Astrocyte (in vitro differentiated cells and primary cell): ENCODE results near the gene ESF1. TPM values are rescaled to one million over a fixed set of nuclear protein-coding genes. Genes with fewer than 3 reads are reported as not detected.

ENCODE experiments used
- DNase-seq: peaks from one replicate; pipeline ENCODE4 v3.0.0-alpha.2; 2010; ENCODE audit warnings: low read depth
- FAIRE-seq: peaks from 2 replicates; lab custom pipeline; 2011; peaks lifted over from hg19 to GRCh38; lab: Jason Lieb, UNC
- H2AFZ ChIP-seq: 2 replicates; pipeline ENCODE4 v1.6.0; 2012; ENCODE audit warnings: low read depth, low read length, inconsistent platforms
- H3K27ac ChIP-seq: 2 replicates; pipeline ENCODE4 v1.5.1; 2011; ENCODE audit warnings: low read depth, low read length, inconsistent platforms
- H3K27me3 ChIP-seq: 2 replicates; pipeline ENCODE4 v1.6.0; 2011; ENCODE audit warnings: low read length, inconsistent platforms; ENCODE audit not compliant: insufficient read depth
- H3K36me3 ChIP-seq: 2 replicates; pipeline ENCODE4 v1.5.1; 2011; ENCODE audit warnings: low read length, inconsistent platforms; ENCODE audit not compliant: insufficient read depth
- H3K4me1 ChIP-seq: 2 replicates; pipeline ENCODE4 v1.5.1; 2011; ENCODE audit warnings: low read length, inconsistent platforms; ENCODE audit not compliant: insufficient read depth
- H3K4me2 ChIP-seq: 2 replicates; pipeline ENCODE4 v1.6.0; 2012; ENCODE audit warnings: low read length, inconsistent platforms
- H3K4me3 ChIP-seq: 2 replicates; pipeline ENCODE4 v1.5.1; 2011; ENCODE audit warnings: low read depth, mild to moderate bottlenecking, low read length, inconsistent platforms; ENCODE audit not compliant: insufficient read depth
- H3K79me2 ChIP-seq: 2 replicates; pipeline ENCODE4 v1.6.0; 2012; ENCODE audit warnings: mild to moderate bottlenecking, low read length, inconsistent platforms; ENCODE audit not compliant: insufficient read depth
- H3K9ac ChIP-seq: 2 replicates; pipeline ENCODE4 v1.6.0; 2012; ENCODE audit warnings: mild to moderate bottlenecking, low read length, inconsistent platforms
- H3K9me3 ChIP-seq: 2 replicates; pipeline ENCODE4 v1.5.1; 2012; ENCODE audit warnings: low read depth, mild to moderate bottlenecking, low read length, inconsistent platforms; ENCODE audit not compliant: insufficient read depth
- H4K20me1 ChIP-seq: 2 replicates; pipeline ENCODE4 v1.6.0; 2012; ENCODE audit warnings: low read length, inconsistent platforms; ENCODE audit not compliant: insufficient read depth
- H3K27ac Mint-ChIP-seq: one replicate; pipeline ENCODE4 v1.8.0; 2021; ENCODE audit warnings: mild to moderate bottlenecking, mixed read lengths; ENCODE audit not compliant: unreplicated experiment
- H3K27me3 Mint-ChIP-seq: one replicate; pipeline ENCODE4 v1.8.0; 2021; ENCODE audit warnings: low read depth, mixed read lengths; ENCODE audit not compliant: unreplicated experiment
- H3K36me3 Mint-ChIP-seq: one replicate; pipeline ENCODE4 v1.8.0; 2021; ENCODE audit warnings: low read depth, mixed read lengths; ENCODE audit not compliant: unreplicated experiment
- H3K4me1 Mint-ChIP-seq: one replicate; pipeline ENCODE4 v1.8.0; 2021; ENCODE audit warnings: low read depth, mixed read lengths; ENCODE audit not compliant: unreplicated experiment
- H3K4me3 Mint-ChIP-seq: one replicate; pipeline ENCODE4 v1.8.0; 2021; ENCODE audit warnings: mild to moderate bottlenecking, moderate library complexity, mixed read lengths; ENCODE audit not compliant: unreplicated experiment
- H3K9me3 Mint-ChIP-seq: one replicate; pipeline ENCODE4 v1.8.0; 2021; ENCODE audit warnings: mild to moderate bottlenecking, mixed read lengths; ENCODE audit not compliant: unreplicated experiment
- EZH2 ChIP-seq: IDR thresholded peaks from 2 replicates; pipeline ENCODE4 v1.6.1; 2012; ENCODE audit warnings: mild to moderate bottlenecking, low read length, inconsistent platforms; ENCODE audit not compliant: insufficient read depth
- total RNA-seq: library from RNA; stranded (reverse); gene quantifications from 2 replicates; pipeline ENCODE4 v1.2.1, GENCODE V29; 2021
- TF ChIP-seq, protein P1 (sequence below): IDR thresholded peaks from 2 replicates; pipeline ENCODE4 v1.5.1; 2011; ENCODE audit warnings: low read depth, mild to moderate bottlenecking, inconsistent platforms, low read length, moderate library complexity; ENCODE audit not compliant: insufficient read depth

The ESF1 gene
- total RNA-seq, 1 donor from 2014 or later: 13.9 TPM

DNA sequence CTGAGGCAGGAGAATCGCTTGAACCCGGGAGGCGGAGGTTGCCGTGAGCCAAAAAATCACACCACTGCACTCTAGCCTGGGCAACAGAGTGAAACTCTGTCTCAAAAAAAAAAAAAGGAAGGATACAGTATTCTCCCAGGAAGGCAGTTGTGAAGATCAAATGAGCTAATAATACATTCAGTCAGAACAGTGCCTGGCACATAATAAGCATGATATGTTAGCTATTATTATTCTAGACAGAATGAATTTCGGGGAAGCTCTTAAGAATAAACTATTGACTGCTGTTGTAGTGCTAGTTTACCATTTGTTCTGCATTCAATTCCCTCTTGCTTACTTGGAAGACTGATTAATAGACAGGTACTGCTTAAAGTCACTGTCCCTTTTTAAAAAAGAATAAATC lies 40.7 kb upstream of the ESF1 start:
- no peak overlapping the region for H3K4me3 Mint-ChIP-seq
- no peaks in the 10 kb centered on the region for H3K27me3 ChIP-seq

DNA sequence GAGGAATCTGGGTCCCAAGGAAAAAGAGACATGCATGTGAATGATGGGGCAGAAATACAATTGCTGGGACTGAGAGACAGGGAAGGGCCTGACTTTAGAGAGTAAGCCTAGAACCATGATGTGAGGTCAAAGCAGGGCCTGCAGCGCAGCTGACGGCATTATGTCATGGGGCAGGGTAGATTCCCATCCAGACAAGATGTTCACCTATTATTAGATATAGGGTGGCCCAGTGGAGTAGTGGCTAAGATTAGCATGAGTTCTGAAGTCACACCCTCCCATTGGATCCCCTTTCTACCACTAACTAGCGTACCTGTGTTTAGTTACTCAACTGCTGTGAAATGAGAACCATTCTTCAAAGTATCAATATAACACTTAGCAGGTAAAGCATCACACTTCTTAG lies 39.7 kb upstream of the ESF1 start:
- Histone ChIP-seq H3K9me3 (no peaks in the 10 kb centered on the region), H4K20me1 (no peaks in the 10 kb centered on the region), H3K79me2 (no peaks in the 10 kb centered on the region), H3K4me3 (no peak overlapping the region), H3K27ac (no peak overlapping the region), H3K36me3 (no peaks in the 10 kb centered on the region), H3K9ac (no peak overlapping the region), H2AFZ (no peak overlapping the region), H3K4me2 (no peak overlapping the region), H3K27me3 (no peaks in the 10 kb centered on the region), H3K4me1 (no peaks in the 10 kb centered on the region)
- no peak for FAIRE-seq
- Mint-ChIP-seq H3K27ac (no peak overlapping the region), H3K4me3 (no peak overlapping the region), H3K4me1 (peaks cover 3% of the 10 kb centered on the region), H3K36me3 (no peaks in the 10 kb centered on the region), H3K27me3 (no peaks in the 10 kb centered on the region), H3K9me3 (no peaks in the 10 kb centered on the region)
- TF ChIP-seq EZH2: no peak
- TF ChIP-seq, protein P1, sequence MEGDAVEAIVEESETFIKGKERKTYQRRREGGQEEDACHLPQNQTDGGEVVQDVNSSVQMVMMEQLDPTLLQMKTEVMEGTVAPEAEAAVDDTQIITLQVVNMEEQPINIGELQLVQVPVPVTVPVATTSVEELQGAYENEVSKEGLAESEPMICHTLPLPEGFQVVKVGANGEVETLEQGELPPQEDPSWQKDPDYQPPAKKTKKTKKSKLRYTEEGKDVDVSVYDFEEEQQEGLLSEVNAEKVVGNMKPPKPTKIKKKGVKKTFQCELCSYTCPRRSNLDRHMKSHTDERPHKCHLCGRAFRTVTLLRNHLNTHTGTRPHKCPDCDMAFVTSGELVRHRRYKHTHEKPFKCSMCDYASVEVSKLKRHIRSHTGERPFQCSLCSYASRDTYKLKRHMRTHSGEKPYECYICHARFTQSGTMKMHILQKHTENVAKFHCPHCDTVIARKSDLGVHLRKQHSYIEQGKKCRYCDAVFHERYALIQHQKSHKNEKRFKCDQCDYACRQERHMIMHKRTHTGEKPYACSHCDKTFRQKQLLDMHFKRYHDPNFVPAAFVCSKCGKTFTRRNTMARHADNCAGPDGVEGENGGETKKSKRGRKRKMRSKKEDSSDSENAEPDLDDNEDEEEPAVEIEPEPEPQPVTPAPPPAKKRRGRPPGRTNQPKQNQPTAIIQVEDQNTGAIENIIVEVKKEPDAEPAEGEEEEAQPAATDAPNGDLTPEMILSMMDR: no peak
- no peak for DNase-seq

More for the DNA sequence above, 40.7 kb upstream of the ESF1 start:
- no peak overlapping the region for H3K27ac ChIP-seq
- no peak overlapping the region for H3K4me2 ChIP-seq
- DNase-seq (no peak), FAIRE-seq (no peak)
- H3K9ac ChIP-seq: no peak overlapping the region
- no peaks in the 10 kb centered on the region for H3K9me3 ChIP-seq
- no peaks in the 10 kb centered on the region for H3K36me3 Mint-ChIP-seq
- H4K20me1 ChIP-seq: no peaks in the 10 kb centered on the region
- TF ChIP-seq, protein P1: no peak
- no peak for TF ChIP-seq EZH2
- H3K4me1 Mint-ChIP-seq: peaks cover 3% of the 10 kb centered on the region
- no peak overlapping the region for H2AFZ ChIP-seq
- H3K27ac Mint-ChIP-seq: no peak overlapping the region
- no peaks in the 10 kb centered on the region for H3K79me2 ChIP-seq
- H3K4me3 ChIP-seq: no peak overlapping the region
- no peaks in the 10 kb centered on the region for H3K36me3 ChIP-seq
- no peaks in the 10 kb centered on the region for H3K27me3 Mint-ChIP-seq
- H3K4me1 ChIP-seq: no peaks in the 10 kb centered on the region
- no peaks in the 10 kb centered on the region for H3K9me3 Mint-ChIP-seq

- Histone ChIP-seq H2AFZ (no peak overlapping the region), H3K9me3 (no peaks in the 10 kb centered on the region), H3K4me2 (no peak overlapping the region), H3K4me3 (no peak overlapping the region), H3K27me3 (no peaks in the 10 kb centered on the region), H3K79me2 (no peaks in the 10 kb centered on the region), H3K4me1 (no peaks in the 10 kb centered on the region), H3K36me3 (no peaks in the 10 kb centered on the region), H3K9ac (no peak overlapping the region), H3K27ac (no peak overlapping the region), H4K20me1 (no peaks in the 10 kb centered on the region)
- TF ChIP-seq, protein P1: no peak
- no peak for TF ChIP-seq EZH2
- no peaks in the 10 kb centered on the region for H3K9me3 Mint-ChIP-seq
- H3K4me1 Mint-ChIP-seq: peaks cover 3% of the 10 kb centered on the region
- DNase-seq (no peak), FAIRE-seq (no peak)
- H3K27ac Mint-ChIP-seq: no peak overlapping the region
- no peaks in the 10 kb centered on the region for H3K36me3 Mint-ChIP-seq
- no peaks in the 10 kb centered on the region for H3K27me3 Mint-ChIP-seq
- H3K4me3 Mint-ChIP-seq: no peak overlapping the region
These were observed 37.7 kb upstream of the ESF1 start for GRCh38 chr20:13822459-13822858.
